Activated naive CD4-positive, alpha-beta T cell treated with anti-CD3 and anti-CD28 coated beads for 36 hours (primary cell): Measurements from ENCODE around the gene SEMA3A. TPM values are rescaled to one million over a fixed set of nuclear protein-coding genes. Genes with fewer than 3 reads are reported as not detected.

ENCODE experiments used
- CTCF ChIA-PET: fragments of 350-600 bp; sonication (Branson Sonifier 250); formaldehyde crosslinking; loops from one replicate; lab custom pipeline; 2021; ENCODE audit warnings: antibody characterized with exemption; lab: Charles Lee
- DNase-seq: peaks from one replicate; pipeline ENCODE4 v3.0.0-alpha.2; 2020
- H3K27ac Mint-ChIP-seq: one replicate; pipeline ENCODE4 v1.8.0; 2021; ENCODE audit warnings: mild to moderate bottlenecking, mixed read lengths
- H3K27me3 Mint-ChIP-seq: one replicate; pipeline ENCODE4 v1.8.0; 2021; ENCODE audit warnings: low read depth, mixed read lengths
- H3K36me3 Mint-ChIP-seq: one replicate; pipeline ENCODE4 v1.8.0; 2021; ENCODE audit warnings: low read depth, mixed read lengths
- H3K4me1 Mint-ChIP-seq: one replicate; pipeline ENCODE4 v1.8.0; 2021; ENCODE audit warnings: low read depth, mixed read lengths
- H3K4me3 Mint-ChIP-seq: one replicate; pipeline ENCODE4 v1.8.0; 2021; ENCODE audit warnings: mild to moderate bottlenecking, moderate library complexity, mixed read lengths
- H3K9me3 Mint-ChIP-seq: one replicate; pipeline ENCODE4 v1.8.0; 2021; ENCODE audit warnings: mixed read lengths
- intact Hi-C: fragments of 100-400 bp; cut with micrococcal nuclease; formaldehyde crosslinking; loops from one replicate; pipeline ENCODE4 v1.15.1; 2023
- total RNA-seq, 2 experiments: library from RNA; stranded (reverse); gene quantifications; one replicate each; pipeline ENCODE4 v1.2.3, GENCODE V29; 2021

Gene SEMA3A
- total RNA-seq, 2 experiments from 2014 or later, result 2.7 to 3.0 TPM

DNA sequence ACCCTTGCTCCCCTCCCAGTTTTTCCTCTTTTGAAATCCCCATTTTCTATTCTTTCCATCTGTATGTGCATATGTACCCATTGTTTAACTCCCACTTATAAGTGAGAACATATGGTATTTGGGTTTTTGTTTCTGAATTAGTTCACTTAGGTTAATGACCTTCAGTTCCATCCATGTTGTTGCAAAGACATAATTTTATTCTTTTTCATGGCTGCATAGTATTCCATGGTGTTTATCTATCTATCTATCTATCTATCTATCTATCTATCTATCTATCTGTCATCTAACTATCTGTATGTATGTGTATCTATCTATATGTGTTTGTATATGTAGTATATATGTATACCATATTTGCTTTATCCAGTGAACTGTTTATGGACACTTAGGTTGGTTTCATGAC lies 281.4 kb downstream of the SEMA3A start:
- no peak for DNase-seq
- no peaks in the 10 kb centered on the region for H3K36me3 Mint-ChIP-seq
- intact Hi-C loops, result no loop called here
- H3K9me3 Mint-ChIP-seq, result no peaks in the 10 kb centered on the region
- H3K27ac Mint-ChIP-seq, result no peak overlapping the region
- H3K27me3 Mint-ChIP-seq, result peaks cover 2% of the 10 kb centered on the region
- no peak overlapping the region for H3K4me3 Mint-ChIP-seq
- no peaks in the 10 kb centered on the region for H3K4me1 Mint-ChIP-seq
- CTCF ChIA-PET, result no interaction called here

DNA sequence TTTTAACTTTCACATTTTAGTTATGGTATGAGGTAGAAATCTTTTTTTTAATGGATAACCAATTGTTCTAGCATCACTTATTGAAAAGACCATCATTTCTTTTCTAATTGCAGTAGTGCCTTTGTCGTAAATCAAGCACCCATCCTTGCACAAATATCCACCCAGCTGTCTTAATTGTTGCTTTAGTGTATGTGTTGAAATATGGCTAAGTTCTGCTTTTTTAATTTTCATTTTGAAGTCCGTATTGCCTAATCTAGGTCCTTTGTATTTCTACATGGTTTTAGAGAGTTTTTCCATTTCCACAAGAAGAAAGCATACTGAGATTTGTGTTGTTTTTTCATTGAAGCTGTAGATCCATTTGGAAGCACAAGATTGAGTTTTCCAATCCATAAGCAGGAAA lies 286.1 kb downstream of the SEMA3A start:
- Mint-ChIP-seq H3K27ac (no peak overlapping the region), H3K9me3 (no peaks in the 10 kb centered on the region), H3K4me1 (no peaks in the 10 kb centered on the region), H3K27me3 (no peaks in the 10 kb centered on the region), H3K36me3 (no peaks in the 10 kb centered on the region), H3K4me3 (no peak overlapping the region)
- CTCF ChIA-PET, result interaction anchor here (0.6 kb wide), 1 partner anchor 21 kb away, joined by 6 read pairs; no protein-coding TSS in a partner anchor
- intact Hi-C loops, result no loop called here
- DNase-seq, result no peak
